ENCODE results near the gene PDE6A. TPM values are rescaled to one million over a fixed set of nuclear protein-coding genes. Genes with fewer than 3 reads are reported as not detected.

Gene PDE6A
- total RNA-seq, 4 donors from 2014 or later, result not detected

- TF ChIP-seq POLR2A (IDR thresholded peaks at IDR 0.05; ENCODE audit: low read depth) (no peak), CTCF (IDR thresholded peaks at IDR 0.05) (no peak), EP300 (IDR thresholded peaks at IDR 0.05) (no peak), POLR2AphosphoS5 (IDR thresholded peaks at IDR 0.05) (no peak)
- peaks cover 25 to 28% (median 26%) of the 10 kb centered on the region in 4 donors for H3K4me1 ChIP-seq
- H3K4me3 ChIP-seq, result no peak overlapping the region
- peak overlapping the region in 1 of 4 donors; percentile 45 for H3K27ac ChIP-seq (replicated peaks in 1 of 4)
- H3K9me3 ChIP-seq, result no peaks in the 10 kb centered on the region
- DNase-seq (ENCODE audit: extremely low spot score), result no peak
- H3K27me3 ChIP-seq, result no peaks in the 10 kb centered on the region
- peaks cover 3 to 33% (median 28%) of the 10 kb centered on the region in 4 donors for H3K36me3 ChIP-seq
- WGBS, result 54% methylated on average over 4 of the region's 4 CpGs
- intact Hi-C loops (cut with DNase I), result loop anchor here (2.0 to 5.0 kb wide), 2 partner anchors 186 to 216 kb away; no protein-coding TSS in a partner anchor
These were observed 91.3 kb downstream of the PDE6A start for GRCh38 chr5:149853331-149853648.

GRCh38 chr5:149852641-149853330 is 91.8 kb downstream of the PDE6A start:
- 41% methylated on average over 12 of the region's 12 CpGs for whole genome bisulfite sequencing
- peaks cover 8 to 38% (median 33%) of the 10 kb centered on the region in 4 donors for H3K36me3 ChIP-seq
- TF ChIP-seq POLR2A (IDR thresholded peaks at IDR 0.05; ENCODE audit: low read depth), result no peak
- TF ChIP-seq EP300 (IDR thresholded peaks at IDR 0.05), result no peak
- peak; percentile 89 to 93 (median 92) for TF ChIP-seq CTCF (IDR thresholded peaks at IDR 0.05)
- TF ChIP-seq POLR2AphosphoS5 (IDR thresholded peaks at IDR 0.05), result no peak
- no peak overlapping the region for H3K4me3 ChIP-seq
- peak; percentile 95 for DNase-seq (ENCODE audit: extremely low spot score)
- H3K4me1 ChIP-seq, result peaks cover 20 to 23% (median 21%) of the 10 kb centered on the region in 4 donors
- no peaks in the 10 kb centered on the region for H3K27me3 ChIP-seq
- peak overlapping the region in 2 of 4 donors; percentile 27 to 45 for H3K27ac ChIP-seq (replicated peaks in 1 of 4)
- H3K9me3 ChIP-seq, result no peaks in the 10 kb centered on the region
- intact Hi-C loops (cut with DNase I), result loop anchor here (2.0 to 5.0 kb wide), 2 partner anchors 185 to 216 kb away; no protein-coding TSS in a partner anchor

GRCh38 chr5:149851211-149851610 is 93.4 kb downstream of the PDE6A start:
- no peak overlapping the region for H3K27ac ChIP-seq (replicated peaks in 1 of 4)
- intact Hi-C loops (cut with DNase I), result loop anchor here (5.0 kb wide), 1 partner anchor 184 kb away; no protein-coding TSS in a partner anchor
- no peaks in the 10 kb centered on the region for H3K9me3 ChIP-seq
- H3K4me3 ChIP-seq, result no peak overlapping the region
- H3K27me3 ChIP-seq, result no peaks in the 10 kb centered on the region
- peaks cover 7 to 11% (median 10%) of the 10 kb centered on the region in 4 donors for H3K4me1 ChIP-seq
- peaks cover 16 to 54% (median 49%) of the 10 kb centered on the region in 4 donors for H3K36me3 ChIP-seq
- no peak for DNase-seq (ENCODE audit: extremely low spot score)
- TF ChIP-seq EP300 (IDR thresholded peaks at IDR 0.05) (no peak), CTCF (IDR thresholded peaks at IDR 0.05) (no peak), POLR2AphosphoS5 (IDR thresholded peaks at IDR 0.05) (no peak), POLR2A (IDR thresholded peaks at IDR 0.05; ENCODE audit: low read depth) (no peak)

- DNase-seq (ENCODE audit: extremely low spot score), result no peak
- intact Hi-C loops (cut with DNase I), result loop anchor here (5.0 kb wide), 1 partner anchor 183 kb away; no protein-coding TSS in a partner anchor
These were observed 94.4 kb downstream of the PDE6A start for GRCh38 chr5:149849966-149850910.

More at GRCh38 chr5:149849966-149850910, 94.4 kb downstream of the PDE6A start:
- Histone ChIP-seq H3K4me1 (peaks cover 7 to 11% (median 10%) of the 10 kb centered on the region in 4 donors), H3K4me3 (no peak overlapping the region), H3K9me3 (no peaks in the 10 kb centered on the region), H3K27ac (replicated peaks in 1 of 4) (no peak overlapping the region), H3K36me3 (peaks cover 23 to 64% (median 58%) of the 10 kb centered on the region in 4 donors), H3K27me3 (no peaks in the 10 kb centered on the region)
- 90% methylated on average over 12 of the region's 20 CpGs for WGBS
- no peak for TF ChIP-seq EP300 (IDR thresholded peaks at IDR 0.05)
- no peak for TF ChIP-seq POLR2AphosphoS5 (IDR thresholded peaks at IDR 0.05)
- no peak for TF ChIP-seq CTCF (IDR thresholded peaks at IDR 0.05)
- no peak for TF ChIP-seq POLR2A (IDR thresholded peaks at IDR 0.05; ENCODE audit: low read depth)
